Measurements from ENCODE around the gene ZNF106. TPM values are rescaled to one million over a fixed set of nuclear protein-coding genes. Genes with fewer than 3 reads are reported as not detected.
A peak's percentile ranks its signal among the peaks of the same experiment; 100 is the strongest.

ZNF106 gene
- total RNA-seq (10 to 100 TPM; 48.5 to 50.0 TPM), polyA plus RNA-seq (51.6 TPM)

DNA sequence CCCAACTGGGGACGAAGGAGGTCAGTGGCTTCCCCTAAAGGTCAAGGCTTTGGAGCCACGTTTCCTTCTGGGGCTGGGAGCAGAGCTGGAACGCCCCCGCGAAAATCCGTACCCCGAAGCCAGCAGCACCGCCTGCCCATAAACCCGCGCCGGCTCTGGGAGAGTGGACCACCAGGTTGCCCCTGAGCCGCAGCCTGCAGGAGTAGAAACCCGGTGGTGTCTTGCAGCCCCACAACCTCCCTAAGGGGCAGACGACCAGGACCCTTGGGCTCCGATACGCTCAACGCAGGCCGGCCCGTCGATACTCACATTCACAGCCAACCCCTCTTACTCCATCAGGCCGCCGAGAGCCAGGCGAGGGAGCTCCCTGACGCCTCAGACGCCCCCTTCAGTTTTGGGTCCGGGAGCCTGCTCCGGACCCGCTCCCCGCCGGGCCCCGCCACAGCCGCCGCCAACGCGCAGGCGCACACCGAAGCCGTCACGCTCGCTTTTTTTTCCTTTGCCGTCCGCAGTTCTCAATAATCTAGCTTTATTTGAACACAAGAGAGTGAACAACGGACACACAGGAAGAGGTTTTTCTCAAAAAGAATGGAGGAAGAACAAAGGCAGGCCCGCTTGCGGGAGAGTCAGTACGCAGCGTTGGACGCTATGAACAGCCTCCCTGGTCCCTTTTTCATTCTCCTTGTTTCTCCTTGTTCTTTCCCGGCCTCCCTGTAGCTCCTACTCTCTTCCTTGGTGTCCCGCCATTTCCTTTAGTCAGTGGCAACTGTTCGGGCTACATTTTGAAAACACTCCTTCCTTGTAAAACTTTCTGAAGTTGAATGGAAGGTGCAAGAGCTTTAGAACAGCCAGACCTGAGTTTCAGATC is at the start of gene ZNF106:
Gene ZNF106 (minus strand): TSS at position 471 of the 868 bp plus-strand sequence. CDS start 18,852 bp downstream, outside the sequence.
- H3K27ac ChIP-seq (ENCODE audit: low read depth, low read length) = peak within 1 kb of the TSS; percentile 92
- Mint-ChIP-seq H3K27me3 (no peaks in the 10 kb centered on the region), H3K4me3 (peak within 1 kb of the TSS; percentile 95 to 100 (median 99)), H3K4me1 (peaks cover 46 to 68% (median 54%) of the 10 kb centered on the region in 3 donors), H3K36me3 (peaks cover 0 to 21% (median 0%) of the 10 kb centered on the region in 3 donors), H3K27ac (peak within 1 kb of the TSS; percentile 95 to 100 (median 99)), H3K9me3 (no peaks in the 10 kb centered on the region)
- H3K4me1 ChIP-seq (ENCODE audit: insufficient read depth, low read length) = peaks cover 37% of the 10 kb centered on the region
- peak; percentile 82 to 92 (median 91) for DNase-seq
- ChIA-PET CTCF (interaction anchor here (0.9 to 1.7 kb wide), 3 partner anchors 57 to 155 kb away, joined by 3 read pairs; no protein-coding TSS in a partner anchor), POLR2A (interaction anchor here (0.6 to 2.5 kb wide), 10 partner anchors 9 to 281 kb away, joined by 3 to 13 read pairs (median 4); partner anchors contain the start of genes GANC, HAUS2, LRRC57 and STARD9)
- H3K9me3 ChIP-seq (ENCODE audit: low read length) = no peaks in the 10 kb centered on the region
- no peaks in the 10 kb centered on the region for H3K36me3 ChIP-seq (ENCODE audit: insufficient read depth, low read length)
- no peaks in the 10 kb centered on the region for H3K27me3 ChIP-seq (ENCODE audit: insufficient read depth, low read length, poor library complexity, severe bottlenecking)
- H3K4me3 ChIP-seq (ENCODE audit: low read length) = peak within 1 kb of the TSS; percentile 82

DNA sequence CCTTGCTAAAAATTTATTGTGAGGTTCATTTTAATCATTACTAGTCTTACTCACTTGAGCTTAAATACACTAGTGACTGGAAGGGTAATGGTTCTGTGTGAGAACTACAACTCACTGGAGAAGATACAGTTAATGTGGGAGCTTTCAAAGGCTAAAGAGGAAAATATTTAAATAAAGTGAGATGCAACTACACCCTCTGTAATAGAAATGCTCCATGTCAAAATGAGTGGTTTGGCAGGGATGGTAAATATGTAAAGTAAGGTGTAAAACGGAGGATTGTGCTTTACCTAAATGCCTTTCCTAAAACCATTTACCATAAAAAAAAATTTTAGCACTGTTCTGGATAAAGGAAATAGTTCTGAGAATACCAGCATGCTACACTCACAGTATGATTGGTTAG is 42.3 kb upstream of the ZNF106 start:
- no peaks in the 10 kb centered on the region for H3K27me3 ChIP-seq (ENCODE audit: insufficient read depth, low read length, poor library complexity, severe bottlenecking)
- no peak overlapping the region for H3K4me3 Mint-ChIP-seq
- H3K27me3 Mint-ChIP-seq = no peaks in the 10 kb centered on the region
- no peaks in the 10 kb centered on the region for H3K4me1 Mint-ChIP-seq
- ChIA-PET POLR2A (no interaction called here), CTCF (no interaction called here)
- DNase-seq = no peak
- H3K9me3 ChIP-seq (ENCODE audit: low read length) = no peaks in the 10 kb centered on the region
- H3K9me3 Mint-ChIP-seq = no peaks in the 10 kb centered on the region
- no peaks in the 10 kb centered on the region for H3K4me1 ChIP-seq (ENCODE audit: insufficient read depth, low read length)
- H3K4me3 ChIP-seq (ENCODE audit: low read length) = no peak overlapping the region
- H3K36me3 Mint-ChIP-seq = peaks cover 0 to 68% (median 14%) of the 10 kb centered on the region in 3 donors
- no peak overlapping the region for H3K27ac ChIP-seq (ENCODE audit: low read depth, low read length)
- no peak overlapping the region for H3K27ac Mint-ChIP-seq
- peaks cover 10% of the 10 kb centered on the region for H3K36me3 ChIP-seq (ENCODE audit: insufficient read depth, low read length)

DNA sequence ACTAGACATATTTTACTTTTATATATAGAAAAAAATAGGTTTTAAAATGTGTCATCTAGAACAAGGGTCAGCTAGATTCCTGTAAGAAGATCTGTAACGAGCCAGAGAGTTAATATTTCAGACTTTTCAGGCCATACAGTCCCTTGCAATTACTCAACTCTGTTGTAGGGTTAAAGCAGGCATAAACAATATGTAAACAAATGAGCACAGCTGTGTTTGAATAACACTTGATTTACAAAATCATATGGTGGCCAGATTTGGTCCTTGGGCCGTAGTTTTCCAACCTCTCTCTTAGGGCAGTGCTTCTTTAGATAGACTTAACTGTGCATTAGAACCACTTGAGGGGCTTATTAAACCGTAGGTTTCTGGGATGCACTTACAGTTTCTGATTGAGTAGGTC is 38.0 kb upstream of the ZNF106 start:
- CTCF ChIA-PET = no interaction called here
- Histone ChIP-seq H3K27me3 (ENCODE audit: insufficient read depth, low read length, poor library complexity, severe bottlenecking) (no peaks in the 10 kb centered on the region), H3K4me1 (ENCODE audit: insufficient read depth, low read length) (no peaks in the 10 kb centered on the region), H3K36me3 (ENCODE audit: insufficient read depth, low read length) (peaks cover 10% of the 10 kb centered on the region), H3K27ac (ENCODE audit: low read depth, low read length) (no peak overlapping the region), H3K9me3 (ENCODE audit: low read length) (no peaks in the 10 kb centered on the region), H3K4me3 (ENCODE audit: low read length) (no peak overlapping the region)
- Mint-ChIP-seq H3K36me3 (peaks cover 0 to 68% (median 16%) of the 10 kb centered on the region in 3 donors), H3K4me1 (no peaks in the 10 kb centered on the region), H3K27ac (peak overlapping the region in 2 of 8 donors; percentile 17 to 51), H3K9me3 (no peaks in the 10 kb centered on the region), H3K4me3 (no peak overlapping the region), H3K27me3 (no peaks in the 10 kb centered on the region)
- no peak for DNase-seq
- POLR2A ChIA-PET = no interaction called here

DNA sequence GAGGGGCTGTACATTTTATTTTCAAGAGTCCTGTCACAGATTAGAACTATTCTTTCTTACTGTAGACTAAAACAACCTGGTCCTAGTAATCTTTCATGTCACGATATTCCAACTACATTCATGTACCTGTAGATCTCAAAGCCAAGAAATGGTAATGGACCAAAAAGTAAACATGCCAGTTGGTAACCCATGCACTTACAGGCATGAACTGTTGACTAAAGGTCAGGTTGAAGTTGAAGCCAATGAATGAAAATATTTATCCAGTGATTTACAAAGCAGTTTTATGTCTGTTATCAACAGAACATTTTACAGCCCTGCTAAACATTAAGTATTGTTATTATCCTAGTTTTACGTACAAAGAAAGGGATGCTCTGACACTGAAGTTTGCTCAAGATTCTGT is 32.4 kb upstream of the ZNF106 start:
- no peaks in the 10 kb centered on the region for H3K27me3 Mint-ChIP-seq
- no peak overlapping the region for H3K4me3 Mint-ChIP-seq
- Histone ChIP-seq H3K36me3 (ENCODE audit: insufficient read depth, low read length) (peaks cover 3% of the 10 kb centered on the region), H3K9me3 (ENCODE audit: low read length) (no peaks in the 10 kb centered on the region), H3K27ac (ENCODE audit: low read depth, low read length) (no peak overlapping the region), H3K4me1 (ENCODE audit: insufficient read depth, low read length) (no peaks in the 10 kb centered on the region), H3K4me3 (ENCODE audit: low read length) (no peak overlapping the region), H3K27me3 (ENCODE audit: insufficient read depth, low read length, poor library complexity, severe bottlenecking) (no peaks in the 10 kb centered on the region)
- H3K36me3 Mint-ChIP-seq = peaks cover 3 to 54% (median 8%) of the 10 kb centered on the region in 3 donors
- POLR2A ChIA-PET = no interaction called here
- DNase-seq = no peak
- H3K4me1 Mint-ChIP-seq = no peaks in the 10 kb centered on the region
- no peak overlapping the region for H3K27ac Mint-ChIP-seq
- H3K9me3 Mint-ChIP-seq = no peaks in the 10 kb centered on the region
- CTCF ChIA-PET = no interaction called here

DNA sequence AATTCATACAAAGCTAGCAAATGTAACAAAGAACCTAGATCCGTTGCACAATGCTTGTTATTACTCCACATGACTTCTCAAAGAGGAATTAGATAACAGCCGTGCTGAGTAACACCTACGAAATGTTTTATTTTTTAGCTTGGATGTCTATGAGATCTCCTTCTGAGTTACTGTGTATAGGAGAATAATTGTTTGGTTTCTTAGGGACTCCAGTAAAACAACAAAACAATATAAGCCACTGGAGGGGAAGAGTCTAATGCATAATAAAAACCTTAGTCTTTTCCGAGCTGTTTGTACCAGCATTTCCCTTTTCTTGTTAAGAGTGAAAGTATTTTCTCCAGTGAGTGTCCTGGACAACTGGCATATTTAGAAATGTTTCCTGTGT is 20.1 kb upstream of the ZNF106 start:
- CTCF ChIA-PET = no interaction called here
- H3K4me3 ChIP-seq (ENCODE audit: low read length) = no peak overlapping the region
- peaks cover 0 to 66% (median 13%) of the 10 kb centered on the region in 3 donors for H3K36me3 Mint-ChIP-seq

DNA sequence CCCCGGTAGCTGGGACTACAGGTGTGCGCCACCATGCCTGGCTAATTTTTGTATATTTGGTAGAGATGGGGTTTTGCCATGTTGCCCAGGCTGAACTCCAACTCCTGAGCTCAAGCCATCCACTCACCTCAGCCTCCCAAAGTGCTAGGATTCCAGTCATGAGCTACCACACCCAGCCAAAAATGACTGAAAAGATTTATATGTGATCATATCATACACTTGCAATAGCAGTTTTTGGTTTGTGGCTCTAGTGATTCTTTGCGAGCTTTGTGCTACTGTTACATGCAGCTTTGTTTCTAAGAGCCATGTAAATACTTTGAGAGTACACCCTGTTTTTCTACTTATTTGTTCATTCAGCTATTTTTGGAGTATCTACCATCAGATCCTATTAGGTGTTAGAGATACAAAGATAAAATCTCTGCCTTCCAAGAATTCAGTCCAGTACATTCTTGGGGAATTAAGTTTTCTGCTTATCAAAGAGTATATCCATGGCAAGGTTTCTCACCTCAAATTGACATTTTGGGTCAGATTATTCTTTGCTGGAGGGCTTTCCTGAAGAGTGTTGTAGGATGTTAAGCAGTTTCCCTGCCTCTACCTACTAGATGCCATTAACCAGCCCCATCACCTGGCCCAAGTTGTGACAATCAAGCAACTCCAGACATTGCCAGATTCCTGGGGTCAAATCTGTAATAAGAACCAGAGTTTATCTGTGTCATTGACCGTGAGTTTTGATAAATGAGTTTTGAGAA is 19.5 kb upstream of the ZNF106 start:
- ChIA-PET CTCF (no interaction called here), POLR2A (no interaction called here)
- Mint-ChIP-seq H3K27ac (peak overlapping the region in 3 of 8 donors; percentile 17 to 33 (median 23)), H3K36me3 (peaks cover 0 to 60% (median 8%) of the 10 kb centered on the region in 3 donors), H3K4me3 (no peak overlapping the region), H3K27me3 (peaks cover 0 to 1% of the 10 kb centered on the region in 2 donors), H3K9me3 (no peaks in the 10 kb centered on the region), H3K4me1 (peaks cover 9 to 21% (median 16%) of the 10 kb centered on the region in 3 donors)
- no peaks in the 10 kb centered on the region for H3K9me3 ChIP-seq (ENCODE audit: low read length)
- DNase-seq = no peak
- no peak overlapping the region for H3K4me3 ChIP-seq (ENCODE audit: low read length)
- H3K27ac ChIP-seq (ENCODE audit: low read depth, low read length) = no peak overlapping the region
- no peaks in the 10 kb centered on the region for H3K4me1 ChIP-seq (ENCODE audit: insufficient read depth, low read length)
- peaks cover 7% of the 10 kb centered on the region for H3K36me3 ChIP-seq (ENCODE audit: insufficient read depth, low read length)
- H3K27me3 ChIP-seq (ENCODE audit: insufficient read depth, low read length, poor library complexity, severe bottlenecking) = no peaks in the 10 kb centered on the region

More for the DNA sequence above, 20.1 kb upstream of the ZNF106 start:
- no peak for DNase-seq
- POLR2A ChIA-PET = no interaction called here
- Histone ChIP-seq H3K27ac (ENCODE audit: low read depth, low read length) (no peak overlapping the region), H3K27me3 (ENCODE audit: insufficient read depth, low read length, poor library complexity, severe bottlenecking) (no peaks in the 10 kb centered on the region), H3K4me1 (ENCODE audit: insufficient read depth, low read length) (no peaks in the 10 kb centered on the region), H3K36me3 (ENCODE audit: insufficient read depth, low read length) (peaks cover 7% of the 10 kb centered on the region), H3K9me3 (ENCODE audit: low read length) (no peaks in the 10 kb centered on the region)
- Mint-ChIP-seq H3K27ac (peak overlapping the region in 1 of 8 donors; percentile 33), H3K27me3 (peaks cover 0 to 1% of the 10 kb centered on the region in 2 donors), H3K4me3 (no peak overlapping the region), H3K4me1 (peaks cover 9 to 21% (median 16%) of the 10 kb centered on the region in 3 donors), H3K9me3 (no peaks in the 10 kb centered on the region)

DNA sequence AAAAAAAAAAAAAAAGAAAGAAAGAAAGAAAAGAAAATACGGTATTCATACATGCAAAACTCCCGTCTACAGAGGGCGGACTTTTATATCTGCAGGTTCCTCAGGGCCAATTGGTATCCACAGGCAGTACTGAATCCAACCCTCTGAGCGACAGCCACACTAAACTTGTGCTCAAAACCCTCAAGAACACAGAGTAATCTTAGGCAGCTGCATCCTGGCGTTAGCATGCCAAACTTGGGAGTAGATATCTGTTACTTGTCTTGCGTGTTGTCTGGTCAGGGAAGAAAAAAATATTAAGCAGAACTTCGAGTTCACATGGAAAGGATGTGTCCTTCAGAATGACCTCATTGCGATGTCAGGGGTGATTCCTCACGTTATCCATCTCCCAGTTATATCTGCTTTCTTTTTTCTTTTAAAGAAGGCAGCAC is 17.3 kb upstream of the ZNF106 start:
- H3K9me3 ChIP-seq (ENCODE audit: low read length) = no peaks in the 10 kb centered on the region
- Mint-ChIP-seq H3K27ac (peak overlapping the region in 1 of 8 donors; percentile 22), H3K4me1 (peaks cover 11 to 27% (median 20%) of the 10 kb centered on the region in 3 donors), H3K4me3 (no peak overlapping the region), H3K27me3 (peaks cover 0 to 1% of the 10 kb centered on the region in 2 donors), H3K36me3 (peaks cover 0 to 46% (median 0%) of the 10 kb centered on the region in 3 donors), H3K9me3 (no peaks in the 10 kb centered on the region)
- peak overlapping the region; percentile 17 for H3K27ac ChIP-seq (ENCODE audit: low read depth, low read length)
- DNase-seq = no peak
- CTCF ChIA-PET = no interaction called here
- POLR2A ChIA-PET = no interaction called here
- no peak overlapping the region for H3K4me3 ChIP-seq (ENCODE audit: low read length)
- no peaks in the 10 kb centered on the region for H3K27me3 ChIP-seq (ENCODE audit: insufficient read depth, low read length, poor library complexity, severe bottlenecking)
- peaks cover 7% of the 10 kb centered on the region for H3K36me3 ChIP-seq (ENCODE audit: insufficient read depth, low read length)
- no peaks in the 10 kb centered on the region for H3K4me1 ChIP-seq (ENCODE audit: insufficient read depth, low read length)

DNA sequence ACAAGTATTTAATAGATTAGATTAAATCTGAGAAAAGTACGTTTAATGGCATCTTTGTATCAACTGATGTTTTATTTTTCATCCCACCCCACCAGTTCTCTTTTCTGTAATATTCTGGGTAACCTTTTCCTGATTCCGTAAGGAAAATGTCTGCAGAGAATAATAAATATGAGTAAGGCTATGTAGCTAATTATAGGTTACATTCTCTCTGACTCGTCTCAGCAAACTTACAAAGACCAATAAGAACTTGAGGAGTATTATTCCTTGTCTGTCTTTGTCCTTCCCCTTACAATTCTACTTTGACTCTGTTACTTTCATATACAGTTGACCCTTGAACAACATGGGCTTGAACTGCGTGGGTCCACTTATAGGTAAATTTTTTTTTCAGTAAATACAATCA is 16.6 kb upstream of the ZNF106 start:
- H3K9me3 Mint-ChIP-seq = no peaks in the 10 kb centered on the region
- Histone ChIP-seq H3K27me3 (ENCODE audit: insufficient read depth, low read length, poor library complexity, severe bottlenecking) (no peaks in the 10 kb centered on the region), H3K36me3 (ENCODE audit: insufficient read depth, low read length) (peaks cover 7% of the 10 kb centered on the region), H3K4me1 (ENCODE audit: insufficient read depth, low read length) (no peaks in the 10 kb centered on the region), H3K9me3 (ENCODE audit: low read length) (no peaks in the 10 kb centered on the region), H3K4me3 (ENCODE audit: low read length) (no peak overlapping the region), H3K27ac (ENCODE audit: low read depth, low read length) (no peak overlapping the region)
- CTCF ChIA-PET = interaction anchor here (1.6 kb wide), 1 partner anchor 36 kb away, joined by 4 read pairs; no protein-coding TSS in a partner anchor
- POLR2A ChIA-PET = no interaction called here
- H3K4me3 Mint-ChIP-seq = no peak overlapping the region
- no peak overlapping the region for H3K27ac Mint-ChIP-seq
- peaks cover 0 to 1% of the 10 kb centered on the region in 2 donors for H3K27me3 Mint-ChIP-seq
- no peak for DNase-seq
- H3K4me1 Mint-ChIP-seq = peaks cover 11 to 33% (median 20%) of the 10 kb centered on the region in 3 donors
- H3K36me3 Mint-ChIP-seq = peaks cover 0 to 40% (median 0%) of the 10 kb centered on the region in 3 donors
